ENCODE measurements around the gene SNX17. TPM values are rescaled to one million over a fixed set of nuclear protein-coding genes. Genes with fewer than 3 reads are reported as not detected.

SNX17 gene
- total and polyA plus RNA-seq, 9 donors = 72.3 to 111 (median 99.4) TPM

GRCh38 chr2:27322766-27323595, 47.4 kb upstream of the SNX17 start, which contains the start of gene MPV17:
Gene MPV17 (minus strand): TSS chr2:27323097. CDS start chr2:27322517, 580 bp downstream.
- 0 to 1% (median 1%) methylated on average over 38 to 39 of the region's 39 CpGs for WGBS, 3 donors
- H3K4me1 ChIP-seq (ENCODE audit: insufficient read depth) = peaks cover 13% of the 10 kb centered on the region
- DNase-seq = peak; percentile 90 to 95 (median 92)
- H3K9me3 ChIP-seq = no peaks in the 10 kb centered on the region
- H3K27me3 ChIP-seq = no peaks in the 10 kb centered on the region
- H3K4me3 ChIP-seq = peak within 1 kb of the TSS; percentile 62
- TF ChIP-seq POLR2A (IDR thresholded peaks at IDR 0.05) (peak; percentile 96), EP300 (IDR thresholded peaks at IDR 0.05) (no peak), CTCF (IDR thresholded peaks at IDR 0.05) (no peak)
- H3K27ac ChIP-seq = peak within 1 kb of the TSS; percentile 56 to 89
- no peaks in the 10 kb centered on the region for H3K36me3 ChIP-seq
- intact Hi-C loops (cut with DNase I) = no loop called here

- peak overlapping the region; percentile 56 to 89 for H3K27ac ChIP-seq
- TF ChIP-seq POLR2A (IDR thresholded peaks at IDR 0.05) (no peak), CTCF (IDR thresholded peaks at IDR 0.05) (no peak), EP300 (IDR thresholded peaks at IDR 0.05) (no peak)
- peak overlapping the region; percentile 62 for H3K4me3 ChIP-seq
- 9 to 17% (median 10%) methylated on average over 5 of the region's 5 CpGs for WGBS, 3 donors
- H3K9me3 ChIP-seq = no peaks in the 10 kb centered on the region
- H3K27me3 ChIP-seq = no peaks in the 10 kb centered on the region
- H3K36me3 ChIP-seq = no peaks in the 10 kb centered on the region
- intact Hi-C loops (cut with DNase I) = no loop called here
- DNase-seq = no peak
- H3K4me1 ChIP-seq (ENCODE audit: insufficient read depth) = peaks cover 13% of the 10 kb centered on the region
These were observed 46.7 kb upstream of the SNX17 start for GRCh38 chr2:27323596-27324285.

- Histone ChIP-seq H3K27me3 (no peaks in the 10 kb centered on the region), H3K36me3 (no peaks in the 10 kb centered on the region), H3K4me3 (no peak overlapping the region), H3K4me1 (ENCODE audit: insufficient read depth) (peaks cover 13% of the 10 kb centered on the region), H3K27ac (no peak overlapping the region), H3K9me3 (no peaks in the 10 kb centered on the region)
- intact Hi-C loops (cut with DNase I) = no loop called here
- DNase-seq = no peak
- WGBS, 3 donors = 91 to 95% (median 94%) methylated on average over 5 of the region's 5 CpGs
- TF ChIP-seq CTCF (IDR thresholded peaks at IDR 0.05) (no peak), EP300 (IDR thresholded peaks at IDR 0.05) (no peak), POLR2A (IDR thresholded peaks at IDR 0.05) (no peak)
These were observed 45.7 kb upstream of the SNX17 start for GRCh38 chr2:27324720-27325119.

GRCh38 chr2:27335311-27335710, 35.1 kb upstream of the SNX17 start:
- TF ChIP-seq EP300 (IDR thresholded peaks at IDR 0.05) (no peak), POLR2A (IDR thresholded peaks at IDR 0.05) (no peak), CTCF (IDR thresholded peaks at IDR 0.05) (no peak)
- no peaks in the 10 kb centered on the region for H3K9me3 ChIP-seq
- 90 to 93% (median 92%) methylated on average over 3 of the region's 3 CpGs for WGBS, 3 donors
- no peak overlapping the region for H3K4me3 ChIP-seq
- H3K36me3 ChIP-seq = no peaks in the 10 kb centered on the region
- no peak for DNase-seq
- intact Hi-C loops (cut with DNase I) = no loop called here
- no peak overlapping the region for H3K27ac ChIP-seq
- H3K27me3 ChIP-seq = no peaks in the 10 kb centered on the region
- H3K4me1 ChIP-seq (ENCODE audit: insufficient read depth) = no peaks in the 10 kb centered on the region
